Type B pancreatic cell (in vitro differentiated cells): Measurements from ENCODE around the gene EIF2AK2. TPM values are rescaled to one million over a fixed set of nuclear protein-coding genes. Genes with fewer than 3 reads are reported as not detected.

Experiments
- DNase-seq: peaks from one replicate; pipeline ENCODE4 v3.0.0; 2021; ENCODE audit warnings: mixed read lengths; ENCODE audit not compliant: unreplicated experiment; ENCODE audit errors: extremely low spot score
- H3K27ac Mint-ChIP-seq: 2 replicates; pipeline ENCODE4 v1.8.0; 2021; ENCODE audit warnings: mild to moderate bottlenecking, mixed read lengths
- H3K27me3 Mint-ChIP-seq: 2 replicates; pipeline ENCODE4 v1.8.0; 2021; ENCODE audit warnings: mixed read lengths
- H3K36me3 Mint-ChIP-seq: 2 replicates; pipeline ENCODE4 v1.8.0; 2021; ENCODE audit warnings: mixed read lengths
- H3K4me1 Mint-ChIP-seq: one replicate; pipeline ENCODE4 v1.8.0; 2021; ENCODE audit warnings: mixed read lengths; ENCODE audit not compliant: unreplicated experiment
- H3K4me3 Mint-ChIP-seq: 2 replicates; pipeline ENCODE4 v1.8.0; 2021; ENCODE audit warnings: mild to moderate bottlenecking, mixed read lengths
- H3K9me3 Mint-ChIP-seq: 2 replicates; pipeline ENCODE4 v1.8.0; 2021; ENCODE audit warnings: mixed read lengths
- CTCF ChIP-seq: fragments of 200-600 bp; sonication (generic); conservative IDR thresholded peaks from 2 replicates; pipeline ENCODE4 v1.5.0; 2021; ENCODE audit warnings: antibody characterized with exemption, mild to moderate bottlenecking
- total RNA-seq: library from RNA; stranded (reverse); gene quantifications from 2 replicates; pipeline ENCODE4 v1.2.1, GENCODE V29; 2021; ENCODE audit warnings: low replicate concordance

Gene EIF2AK2
- total RNA-seq, 1 donor from 2014 or later: 34.9 TPM

GRCh38 chr2:37167636-37168180, 10.9 kb upstream of the EIF2AK2 start:
- DNase-seq: no peak
- Mint-ChIP-seq H3K27ac (peak overlapping the region; percentile 75), H3K4me3 (no peak overlapping the region), H3K36me3 (no peaks in the 10 kb centered on the region), H3K9me3 (no peaks in the 10 kb centered on the region), H3K27me3 (no peaks in the 10 kb centered on the region), H3K4me1 (no peaks in the 10 kb centered on the region)
- no peak for TF ChIP-seq CTCF

- no peak for DNase-seq
- Mint-ChIP-seq H3K4me1 (no peaks in the 10 kb centered on the region), H3K36me3 (no peaks in the 10 kb centered on the region), H3K27me3 (no peaks in the 10 kb centered on the region), H3K9me3 (peaks cover 3% of the 10 kb centered on the region), H3K4me3 (no peak overlapping the region), H3K27ac (no peak overlapping the region)
- TF ChIP-seq CTCF: no peak
These were observed 8.0 kb upstream of the EIF2AK2 start for GRCh38 chr2:37164757-37165156.

- Mint-ChIP-seq H3K4me1 (peaks cover 22% of the 10 kb centered on the region), H3K27me3 (no peaks in the 10 kb centered on the region), H3K9me3 (peaks cover 12% of the 10 kb centered on the region), H3K4me3 (peak overlapping the region; percentile 95), H3K27ac (peak overlapping the region; percentile 98), H3K36me3 (peaks cover 28% of the 10 kb centered on the region)
- TF ChIP-seq CTCF: no peak
- DNase-seq: peak; percentile 81
These were observed 516 bp downstream of the EIF2AK2 start for GRCh38 chr2:37156071-37156856.

GRCh38 chr2:37154785-37155184, 2.0 kb downstream of the EIF2AK2 start:
- Mint-ChIP-seq H3K4me3 (no peak overlapping the region), H3K27ac (no peak overlapping the region), H3K9me3 (peaks cover 10% of the 10 kb centered on the region), H3K4me1 (peaks cover 24% of the 10 kb centered on the region), H3K27me3 (no peaks in the 10 kb centered on the region), H3K36me3 (peaks cover 33% of the 10 kb centered on the region)
- TF ChIP-seq CTCF: no peak
- no peak for DNase-seq

- H3K27ac Mint-ChIP-seq: no peak overlapping the region
- peaks cover 37% of the 10 kb centered on the region for H3K4me1 Mint-ChIP-seq
- DNase-seq: no peak
- TF ChIP-seq CTCF: no peak
- peaks cover 45% of the 10 kb centered on the region for H3K36me3 Mint-ChIP-seq
- no peaks in the 10 kb centered on the region for H3K27me3 Mint-ChIP-seq
- H3K4me3 Mint-ChIP-seq: no peak overlapping the region
- H3K9me3 Mint-ChIP-seq: peaks cover 12% of the 10 kb centered on the region
These were observed 3.6 kb downstream of the EIF2AK2 start for GRCh38 chr2:37153224-37153623.
